Measurements from ENCODE around the gene RPS3. TPM values are rescaled to one million over a fixed set of nuclear protein-coding genes. Genes with fewer than 3 reads are reported as not detected.

The RPS3 gene
- total RNA-seq, 1 experiment from 2014 or later = 3,765 TPM

DNA sequence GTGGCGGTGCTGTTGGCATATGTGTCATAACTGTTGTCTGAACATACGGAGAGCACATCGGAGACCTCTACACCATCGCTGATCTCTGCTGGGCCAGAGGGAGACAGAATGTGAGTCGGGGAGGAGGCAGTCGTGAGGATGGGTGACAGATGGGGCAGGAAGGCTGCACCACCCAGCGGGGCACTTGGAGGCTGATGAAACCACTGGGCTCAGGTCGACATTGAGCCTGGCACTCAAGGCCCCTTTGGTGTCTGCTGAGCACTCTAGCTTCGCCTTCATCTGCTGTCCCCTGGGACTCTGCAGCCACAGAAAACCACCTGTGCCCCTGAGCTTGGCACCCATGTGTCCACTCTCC lies 36.2 kb downstream of the RPS3 start:
- no CpG with 5 or more reads among the region's 9 CpGs for WGBS (ENCODE audit: extremely low coverage, insufficient read length, low lambda C conversion rate)

More for the DNA sequence above, 36.2 kb downstream of the RPS3 start:
- no peak overlapping the region for H3K14ac ChIP-seq (ENCODE audit: insufficient read depth, low read length)
- Mint-ChIP-seq H3K9me3 (peaks cover 2 to 6% of the 10 kb centered on the region in 2 experiments; a peak in 3 of 5 replicates), H3K4me1 (peaks cover 28 to 43% of the 10 kb centered on the region in 2 experiments), H3K27ac (no peak overlapping the region), H3K4me3 (no peak overlapping the region), H3K36me3 (ENCODE audit: insufficient read depth in 1 of 3, low read depth in 3 of 3) (no peaks in the 10 kb centered on the region; a peak in 2 of 7 replicates), H3K27me3 (ENCODE audit: low read depth) (peaks cover 43% of the 10 kb centered on the region)
- no peak overlapping the region for H4K8ac ChIP-seq (replicated peaks; ENCODE audit: insufficient read length, low read depth, low read length)
- H3K4me2 ChIP-seq (ENCODE audit: insufficient read depth, insufficient read length, low read length) = no peak overlapping the region
- H3K23ac ChIP-seq (ENCODE audit: insufficient read length, low read depth, low read length) = no peak overlapping the region
- H4K5ac ChIP-seq (ENCODE audit: insufficient read length, low read depth, low read length) = no peak overlapping the region
- no peak overlapping the region for H3K4ac ChIP-seq (ENCODE audit: low read depth, low read length)
- no peaks in the 10 kb centered on the region for H3K79me2 ChIP-seq (ENCODE audit: insufficient read depth, low read length)
- H2AFZ ChIP-seq (ENCODE audit: low read length) = no peak overlapping the region
- no peak overlapping the region for H2BK15ac ChIP-seq (ENCODE audit: low read depth, low read length)
- H3K18ac ChIP-seq (ENCODE audit: insufficient read length, low read depth, low read length) = no peak overlapping the region
- H2BK5ac ChIP-seq (ENCODE audit: insufficient read length, low read length) = no peak overlapping the region
- H2BK120ac ChIP-seq (ENCODE audit: low read depth, low read length, poor library complexity, severe bottlenecking) = no peak overlapping the region
- H4K20me1 ChIP-seq (ENCODE audit: control insufficient read depth, insufficient read depth, insufficient read length) = no peaks in the 10 kb centered on the region
- peaks cover 2% of the 10 kb centered on the region for H3K23me2 ChIP-seq (ENCODE audit: insufficient read length, low read depth, low read length, poor library complexity, severe bottlenecking)
- H2BK12ac ChIP-seq (ENCODE audit: insufficient read length, low read depth, low read length) = no peak overlapping the region
- no peak overlapping the region for H3K9ac ChIP-seq (ENCODE audit: extremely low read depth, insufficient read length, low read length)
- no peak overlapping the region for H2AK5ac ChIP-seq (ENCODE audit: insufficient read length, low read length)
- no peaks in the 10 kb centered on the region for H3K9me3 ChIP-seq (ENCODE audit: control insufficient read depth, low read depth, low read length)
- no peak overlapping the region for H3T11ph ChIP-seq (ENCODE audit: low read length)
- peaks cover 24% of the 10 kb centered on the region for H3K27me3 ChIP-seq (ENCODE audit: insufficient read depth, low read length)
- H3K4me1 ChIP-seq (ENCODE audit: insufficient read depth, low read length) = peaks cover 3% of the 10 kb centered on the region; the same call in 1 of the 2 replicates
- TF ChIP-seq, protein P1, sequence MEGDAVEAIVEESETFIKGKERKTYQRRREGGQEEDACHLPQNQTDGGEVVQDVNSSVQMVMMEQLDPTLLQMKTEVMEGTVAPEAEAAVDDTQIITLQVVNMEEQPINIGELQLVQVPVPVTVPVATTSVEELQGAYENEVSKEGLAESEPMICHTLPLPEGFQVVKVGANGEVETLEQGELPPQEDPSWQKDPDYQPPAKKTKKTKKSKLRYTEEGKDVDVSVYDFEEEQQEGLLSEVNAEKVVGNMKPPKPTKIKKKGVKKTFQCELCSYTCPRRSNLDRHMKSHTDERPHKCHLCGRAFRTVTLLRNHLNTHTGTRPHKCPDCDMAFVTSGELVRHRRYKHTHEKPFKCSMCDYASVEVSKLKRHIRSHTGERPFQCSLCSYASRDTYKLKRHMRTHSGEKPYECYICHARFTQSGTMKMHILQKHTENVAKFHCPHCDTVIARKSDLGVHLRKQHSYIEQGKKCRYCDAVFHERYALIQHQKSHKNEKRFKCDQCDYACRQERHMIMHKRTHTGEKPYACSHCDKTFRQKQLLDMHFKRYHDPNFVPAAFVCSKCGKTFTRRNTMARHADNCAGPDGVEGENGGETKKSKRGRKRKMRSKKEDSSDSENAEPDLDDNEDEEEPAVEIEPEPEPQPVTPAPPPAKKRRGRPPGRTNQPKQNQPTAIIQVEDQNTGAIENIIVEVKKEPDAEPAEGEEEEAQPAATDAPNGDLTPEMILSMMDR (conservative IDR thresholded peaks at IDR 0.05) = no peak
- H4K91ac ChIP-seq (ENCODE audit: insufficient read length, low read depth, low read length) = no peak overlapping the region
- H3K56ac ChIP-seq (ENCODE audit: insufficient read length, low read depth, low read length) = no peak overlapping the region
- no peak for DNase-seq
- no peaks in the 10 kb centered on the region for H3K79me1 ChIP-seq (ENCODE audit: insufficient read depth, low read depth, low read length, poor library complexity, severe bottlenecking)
- no peak overlapping the region for H2BK20ac ChIP-seq (ENCODE audit: low read depth, low read length, poor library complexity, severe bottlenecking)
- no peak overlapping the region for H3K27ac ChIP-seq (ENCODE audit: insufficient read length, low read depth, low read length)
